GM23338 (cell line): Measurements from ENCODE around the gene EGR2. TPM values are rescaled to one million over a fixed set of nuclear protein-coding genes. Genes with fewer than 3 reads are reported as not detected.

Experiments
- ATAC-seq: fragments of 200-7000 bp; cut with Tn5 transposase; 3 replicates; pipeline ENCODE4 v1.9.1; 2020
- DNase-seq: peaks from one replicate; pipeline ENCODE4 v3.0.0-alpha.2; 2015; ENCODE audit warnings: low spot score
- H2AFZ ChIP-seq: fragments of 200-600 bp; sonication (generic); 2 replicates; pipeline ENCODE4 v1.8.0; 2016; ENCODE audit warnings: antibody characterized with exemption, mild to moderate bottlenecking, moderate library complexity
- H3F3A ChIP-seq: fragments of 200-600 bp; sonication (generic); replicated peaks from 2 replicates; pipeline ENCODE4 v1.8.0; 2017; ENCODE audit warnings: antibody characterized with exemption, mixed run types, low read depth
- H3K27ac ChIP-seq: fragments of 200-600 bp; sonication (generic); 2 replicates; pipeline ENCODE4 v1.6.1; 2016; ENCODE audit warnings: low read depth
- H3K27me3 ChIP-seq: fragments of 200-600 bp; sonication (generic); 2 replicates; pipeline ENCODE4 v1.8.0; 2016; ENCODE audit warnings: mild to moderate bottlenecking, mixed run types, moderate library complexity; ENCODE audit not compliant: insufficient read depth
- H3K36me3 ChIP-seq: fragments of 200-600 bp; sonication (generic); 2 replicates; pipeline ENCODE4 v1.8.0; 2016; ENCODE audit warnings: mild to moderate bottlenecking; ENCODE audit not compliant: insufficient read depth
- H3K4me1 ChIP-seq: fragments of 200-600 bp; sonication (generic); 2 replicates; pipeline ENCODE4 v1.8.0; 2016; ENCODE audit warnings: mild to moderate bottlenecking, moderate library complexity; ENCODE audit not compliant: insufficient read depth
- H3K4me2 ChIP-seq: fragments of 200-600 bp; sonication (generic); 2 replicates; pipeline ENCODE4 v1.7.1; 2017; ENCODE audit warnings: mixed run types
- H3K4me3 ChIP-seq: fragments of 200-600 bp; sonication (generic); 2 replicates; pipeline ENCODE4 v1.6.1; 2016; ENCODE audit warnings: mixed run types
- H3K79me2 ChIP-seq: fragments of 200-600 bp; sonication (generic); replicated peaks from 2 replicates; pipeline ENCODE4 v1.8.0; 2017; ENCODE audit warnings: mild to moderate bottlenecking; ENCODE audit not compliant: insufficient read depth
- H3K9me2 ChIP-seq: fragments of 200-600 bp; sonication (generic); 2 replicates; pipeline ENCODE4 v1.8.0; 2017; ENCODE audit not compliant: insufficient read depth
- H4K20me1 ChIP-seq: fragments of 200-600 bp; sonication (generic); replicated peaks from 2 replicates; pipeline ENCODE4 v1.8.0; 2017; ENCODE audit warnings: mild to moderate bottlenecking; ENCODE audit not compliant: insufficient read depth
- H3K27ac Mint-ChIP-seq: 2 replicates; pipeline ENCODE4 v1.8.0; 2020; ENCODE audit warnings: inconsistent platforms, mild to moderate bottlenecking, moderate library complexity, mixed read lengths
- H3K27me3 Mint-ChIP-seq: 3 replicates; pipeline ENCODE4 v1.8.0; 2022; ENCODE audit warnings: low read depth, mild to moderate bottlenecking, moderate library complexity, mixed read lengths, inconsistent platforms; ENCODE audit not compliant: insufficient read depth, poor library complexity
- H3K36me3 Mint-ChIP-seq: 3 replicates; pipeline ENCODE4 v1.8.0; 2021; ENCODE audit warnings: low read depth, mild to moderate bottlenecking, inconsistent platforms, moderate library complexity, mixed read lengths
- H3K4me1 Mint-ChIP-seq: 3 replicates; pipeline ENCODE4 v1.8.0; 2020; ENCODE audit warnings: mild to moderate bottlenecking, inconsistent platforms, mixed read lengths
- H3K4me3 Mint-ChIP-seq: 3 replicates; pipeline ENCODE4 v1.8.0; 2021; ENCODE audit warnings: moderate library complexity, mild to moderate bottlenecking, inconsistent platforms, mixed read lengths
- H3K9me3 Mint-ChIP-seq: 3 replicates; pipeline ENCODE4 v1.8.0; 2020; ENCODE audit warnings: moderate library complexity, mild to moderate bottlenecking, inconsistent platforms, mixed read lengths
- CREB1 ChIP-seq: fragments of 250-450 bp; sonication (Bioruptor Pico); IDR thresholded peaks from 2 replicates; pipeline ENCODE4 v1.5.0; 2020; ENCODE audit warnings: low read depth, mild to moderate bottlenecking, moderate library complexity
- ETS1 ChIP-seq: IDR thresholded peaks from 2 replicates; pipeline ENCODE4 v1.6.1; 2016; ENCODE audit warnings: antibody characterized with exemption
- EZH2 ChIP-seq: fragments of 200-600 bp; sonication (generic); IDR thresholded peaks from one replicate; pipeline ENCODE4 v1.8.0; 2017; ENCODE audit warnings: antibody characterized with exemption, mild to moderate bottlenecking, low read depth; ENCODE audit not compliant: unreplicated experiment
- EZH2phosphoT487 ChIP-seq: fragments of 200-600 bp; sonication (generic); IDR thresholded peaks from one replicate; pipeline ENCODE4 v1.8.1; 2018; ENCODE audit warnings: antibody characterized with exemption; ENCODE audit not compliant: unreplicated experiment
- JUNB ChIP-seq: IDR thresholded peaks from one replicate; pipeline ENCODE4 v1.6.1; 2016; ENCODE audit warnings: antibody characterized with exemption; ENCODE audit not compliant: unreplicated experiment
- NANOG ChIP-seq: IDR thresholded peaks from 2 replicates; pipeline ENCODE4 v1.6.1; 2016; ENCODE audit warnings: antibody characterized with exemption, borderline replicate concordance
- POLR2AphosphoS5 ChIP-seq: IDR thresholded peaks from 2 replicates; pipeline ENCODE4 v1.6.1; 2016; ENCODE audit warnings: antibody characterized with exemption, low read depth
- REST ChIP-seq: IDR thresholded peaks from one replicate; pipeline ENCODE4 v1.6.1; 2018; ENCODE audit warnings: antibody characterized with exemption; ENCODE audit not compliant: unreplicated experiment
- STAT1 ChIP-seq: IDR thresholded peaks from one replicate; pipeline ENCODE4 v1.6.1; 2016; ENCODE audit warnings: antibody characterized with exemption; ENCODE audit not compliant: unreplicated experiment
- ZNF114 ChIP-seq: fragments of 250-450 bp; sonication (Bioruptor Pico); IDR thresholded peaks from 2 replicates; pipeline ENCODE4 v1.5.0; 2020; ENCODE audit warnings: mild to moderate bottlenecking, moderate library complexity
- ZNF331 ChIP-seq: fragments of 250-450 bp; sonication (Bioruptor Pico); IDR thresholded peaks from 2 replicates; pipeline ENCODE4 v1.5.0; 2020; ENCODE audit warnings: low read depth, mild to moderate bottlenecking, moderate library complexity
- ZNF462 ChIP-seq: fragments of 250-450 bp; sonication (Bioruptor Pico); IDR thresholded peaks from 2 replicates; pipeline ENCODE4 v1.5.0; 2020; ENCODE audit warnings: mild to moderate bottlenecking, moderate library complexity
- polyA plus RNA-seq: library from polyadenylated mRNA; unstranded; fragments of >200 nt; fragmentation: Nextera tagmentation; extraction: Ambion mirVana; gene quantifications from 2 replicates; pipeline ENCODE4 v1.2.1, GENCODE V29; 2016
- total RNA-seq: library from RNA; depleted of rRNA; stranded (reverse); fragments of >200 nt; shearing (Covaris generic); gene quantifications from 2 replicates; pipeline ENCODE4 v1.2.3, GENCODE V29; 2014
- TF ChIP-seq, protein P1 (sequence below), 2 experiments: fragments of 200-600 bp in 1 of 2; sonication (generic) in 1 of 2; conservative IDR thresholded peaks; 2 replicates each; pipeline versions ENCODE4 v1.5.1 to v1.6.1; 2016 to 2017; ENCODE audit warnings: antibody characterized with exemption in 2 of 2, low read depth in 2 of 2, mild to moderate bottlenecking in 2 of 2, moderate library complexity in 1 of 2

Gene EGR2
- total and polyA plus RNA-seq, 2 experiments from 2014 or later, result 2.3 to 3.5 TPM

DNA sequence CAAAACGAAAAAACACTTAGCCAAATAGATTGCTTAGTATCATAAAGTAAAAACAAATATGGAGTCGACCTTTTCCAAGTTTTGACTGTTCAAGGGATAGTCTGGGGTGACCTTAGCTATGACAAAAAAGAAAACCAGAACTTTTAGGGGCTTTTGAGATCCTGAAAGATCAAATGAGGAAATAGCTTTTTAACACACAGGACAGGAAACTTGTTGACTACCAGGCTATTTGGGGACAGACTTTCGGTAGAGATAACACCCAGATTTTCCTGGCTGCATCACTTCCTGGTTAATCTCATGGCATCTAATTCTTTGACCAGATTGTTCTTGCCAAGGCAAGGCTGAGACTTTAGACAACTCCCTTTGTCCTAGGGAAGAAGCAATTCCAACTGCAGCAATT lies 34.5 kb upstream of the EGR2 start:
- ATAC-seq, result no peak
- no peaks in the 10 kb centered on the region for H3F3A ChIP-seq
- no peaks in the 10 kb centered on the region for H3K9me2 ChIP-seq
- TF ChIP-seq POLR2AphosphoS5 (no peak), NANOG (no peak), CREB1 (CRISPR knock-in tag) (no peak), STAT1 (no peak), EZH2 (no peak), ZNF114 (CRISPR knock-in tag) (no peak), REST (no peak), ETS1 (no peak), JUNB (no peak), ZNF462 (CRISPR knock-in tag) (no peak), ZNF331 (CRISPR knock-in tag) (no peak), EZH2phosphoT487 (no peak)
- TF ChIP-seq, protein P1, sequence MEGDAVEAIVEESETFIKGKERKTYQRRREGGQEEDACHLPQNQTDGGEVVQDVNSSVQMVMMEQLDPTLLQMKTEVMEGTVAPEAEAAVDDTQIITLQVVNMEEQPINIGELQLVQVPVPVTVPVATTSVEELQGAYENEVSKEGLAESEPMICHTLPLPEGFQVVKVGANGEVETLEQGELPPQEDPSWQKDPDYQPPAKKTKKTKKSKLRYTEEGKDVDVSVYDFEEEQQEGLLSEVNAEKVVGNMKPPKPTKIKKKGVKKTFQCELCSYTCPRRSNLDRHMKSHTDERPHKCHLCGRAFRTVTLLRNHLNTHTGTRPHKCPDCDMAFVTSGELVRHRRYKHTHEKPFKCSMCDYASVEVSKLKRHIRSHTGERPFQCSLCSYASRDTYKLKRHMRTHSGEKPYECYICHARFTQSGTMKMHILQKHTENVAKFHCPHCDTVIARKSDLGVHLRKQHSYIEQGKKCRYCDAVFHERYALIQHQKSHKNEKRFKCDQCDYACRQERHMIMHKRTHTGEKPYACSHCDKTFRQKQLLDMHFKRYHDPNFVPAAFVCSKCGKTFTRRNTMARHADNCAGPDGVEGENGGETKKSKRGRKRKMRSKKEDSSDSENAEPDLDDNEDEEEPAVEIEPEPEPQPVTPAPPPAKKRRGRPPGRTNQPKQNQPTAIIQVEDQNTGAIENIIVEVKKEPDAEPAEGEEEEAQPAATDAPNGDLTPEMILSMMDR (conservative IDR thresholded peaks at IDR 0.05; ENCODE audit: low read depth in 2 of 2), result no peak
- no peak overlapping the region for H3K27ac ChIP-seq
- peaks cover 1% of the 10 kb centered on the region for H3K27me3 Mint-ChIP-seq
- no peaks in the 10 kb centered on the region for H4K20me1 ChIP-seq
- H3K4me1 ChIP-seq, result no peaks in the 10 kb centered on the region
- H3K36me3 ChIP-seq, result no peaks in the 10 kb centered on the region; the same call in 1 of the 2 replicates
- H3K4me3 Mint-ChIP-seq, result no peak overlapping the region
- no peaks in the 10 kb centered on the region; the same call in 2 of the 3 replicates for H3K9me3 Mint-ChIP-seq
- DNase-seq, result no peak
- H2AFZ ChIP-seq, result no peak overlapping the region
- no peaks in the 10 kb centered on the region for H3K36me3 Mint-ChIP-seq
- no peak overlapping the region for H3K4me3 ChIP-seq
- H3K27ac Mint-ChIP-seq, result no peak overlapping the region
- no peak overlapping the region for H3K4me2 ChIP-seq
- no peaks in the 10 kb centered on the region for H3K79me2 ChIP-seq
- H3K27me3 ChIP-seq, result no peaks in the 10 kb centered on the region
- no peaks in the 10 kb centered on the region; the same call in 2 of the 3 replicates for H3K4me1 Mint-ChIP-seq
